ENCODE results near the gene INPP5A.
A peak's percentile ranks its signal among the peaks of the same experiment; 100 is the strongest.

INPP5A gene

GRCh38 chr10:132632851-132633684, 95.5 kb downstream of the INPP5A start:
- DNase-seq = no peak

- DNase-seq = peak; percentile 9
Observed at GRCh38 chr10:132634241-132634946, 96.8 kb downstream of the INPP5A start.

- no peak for DNase-seq
Observed at GRCh38 chr10:132634947-132635271, 97.3 kb downstream of the INPP5A start.

GRCh38 chr10:132636358-132636757, 98.8 kb downstream of the INPP5A start:
- DNase-seq = no peak

- no peak for DNase-seq
Observed at GRCh38 chr10:132637477-132638129, 100.0 kb downstream of the INPP5A start.

- DNase-seq = no peak
Observed at GRCh38 chr10:132638130-132638515, 100.5 kb downstream of the INPP5A start.

- DNase-seq = no peak
Observed at GRCh38 chr10:132639470-132639869, 101.9 kb downstream of the INPP5A start.

- DNase-seq = no peak
Observed at GRCh38 chr10:132640326-132641125, 102.9 kb downstream of the INPP5A start.

- DNase-seq = no peak
Observed at GRCh38 chr10:132641401-132641800, 103.8 kb downstream of the INPP5A start.

- no peak for DNase-seq
Observed at GRCh38 chr10:132641966-132642731, 104.6 kb downstream of the INPP5A start.

GRCh38 chr10:132642732-132643008, 105.1 kb downstream of the INPP5A start:
- DNase-seq = no peak

- no peak for DNase-seq
Observed at GRCh38 chr10:132643709-132644526, 106.3 kb downstream of the INPP5A start.

- DNase-seq = no peak
Observed at GRCh38 chr10:132644527-132645246, 107.1 kb downstream of the INPP5A start.

- no peak for DNase-seq
Observed at GRCh38 chr10:132645247-132645530, 107.6 kb downstream of the INPP5A start.

- DNase-seq = no peak
Observed at GRCh38 chr10:132645630-132646442, 108.2 kb downstream of the INPP5A start.

- no peak for DNase-seq
Observed at GRCh38 chr10:132646443-132647097, 109.0 kb downstream of the INPP5A start.

GRCh38 chr10:132647424-132647823, 109.8 kb downstream of the INPP5A start:
- DNase-seq = no peak

- no peak for DNase-seq
Observed at GRCh38 chr10:132648072-132648850, 110.7 kb downstream of the INPP5A start.

All from right hindlimb (tissue), 1 donor.